ENCODE data around the gene CEP170.
"Not testable (repeated sequence)": the region's sequence is repeated elsewhere in the genome, so short reads cannot be mapped to it uniquely, and the experiment has no call there.

The CEP170 gene

DNA sequence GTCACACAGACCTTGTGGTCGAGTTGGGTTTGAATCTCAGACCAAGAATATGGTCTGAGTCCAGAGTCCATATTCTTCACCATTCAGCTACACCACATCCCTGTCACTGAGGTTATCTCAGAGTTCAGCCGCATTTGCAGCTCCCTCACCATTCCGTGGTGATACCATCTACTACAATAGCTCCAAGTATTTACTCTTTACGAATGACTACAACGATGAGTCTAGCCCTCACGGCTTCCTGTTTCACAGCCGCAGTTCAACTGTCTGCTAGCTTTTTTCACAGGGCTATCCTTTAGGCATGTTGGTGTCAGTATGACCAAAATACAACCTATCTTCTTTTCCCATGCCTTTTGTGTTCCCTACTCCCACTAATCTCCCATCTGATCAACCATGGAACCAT, 104.2 kb downstream of the CEP170 start:
- DNase-seq = not testable (repeated sequence)

DNA sequence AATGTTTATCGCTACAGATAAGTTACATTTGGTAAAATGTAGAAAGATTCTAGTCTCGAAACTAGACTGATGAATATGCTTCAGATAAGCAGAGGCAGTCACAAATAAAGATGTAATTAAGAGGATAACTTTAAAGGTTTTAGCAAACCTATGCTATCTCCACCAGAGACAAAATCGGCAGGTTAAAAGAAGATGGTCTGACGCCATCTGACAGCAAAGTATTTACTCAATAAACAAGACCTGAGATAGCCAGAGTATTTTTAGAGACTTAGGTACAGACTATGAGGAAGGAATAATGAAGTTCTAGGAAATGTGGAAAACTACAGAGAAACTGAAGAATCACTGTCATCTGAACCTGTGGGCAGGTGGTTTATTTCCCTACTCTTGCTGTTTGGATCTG, 106.0 kb downstream of the CEP170 start:
- DNase-seq = not testable (repeated sequence)

DNA sequence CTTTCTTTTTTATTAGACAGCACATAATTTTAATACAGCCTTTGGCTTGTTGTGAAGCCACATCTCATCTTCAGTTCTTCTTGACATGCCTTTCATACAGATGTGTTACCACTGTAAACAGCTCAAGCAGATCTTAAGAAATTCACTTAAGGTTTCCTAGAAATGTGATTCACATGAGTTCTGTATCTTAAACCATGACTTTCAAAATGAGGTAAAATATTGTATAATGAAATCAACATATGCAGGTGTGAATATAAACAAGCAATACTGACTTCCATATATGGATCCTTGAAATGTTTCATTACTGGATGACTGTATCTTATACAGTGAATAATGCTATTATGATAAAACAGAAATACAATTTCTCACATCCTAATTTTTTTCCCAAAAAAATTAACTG, 107.7 kb downstream of the CEP170 start:
- DNase-seq = not testable (repeated sequence)

- not testable (repeated sequence) for DNase-seq
These were observed 114.6 kb downstream of the CEP170 start for GRCh38 chr1:243140498-243140897.

DNA sequence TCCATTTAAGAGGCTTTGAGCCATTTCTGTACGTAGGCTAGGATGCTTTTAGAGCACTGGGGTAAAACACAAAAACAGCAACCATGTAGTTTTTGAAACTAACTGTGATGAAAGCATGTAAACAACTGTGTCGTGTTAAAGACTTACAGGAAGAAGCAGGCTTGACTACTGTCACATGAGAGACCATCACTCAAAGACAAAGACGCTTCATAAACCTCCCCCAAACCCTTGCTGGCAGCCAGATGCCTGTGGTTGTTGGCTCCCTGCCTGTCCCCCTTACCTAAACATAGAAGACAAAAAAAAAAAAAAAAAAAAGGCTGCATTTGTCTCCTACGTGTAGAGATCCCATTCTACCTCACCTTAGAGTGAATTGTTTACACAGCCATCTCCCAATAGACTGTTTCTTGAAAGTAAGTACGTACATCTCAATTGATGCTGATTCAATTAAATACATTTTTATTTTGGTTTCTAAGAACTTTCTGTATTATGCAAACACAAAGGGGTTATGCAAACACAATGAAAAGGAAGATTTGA, 132.1 kb downstream of the CEP170 start:
- DNase-seq = not testable (repeated sequence)

DNA sequence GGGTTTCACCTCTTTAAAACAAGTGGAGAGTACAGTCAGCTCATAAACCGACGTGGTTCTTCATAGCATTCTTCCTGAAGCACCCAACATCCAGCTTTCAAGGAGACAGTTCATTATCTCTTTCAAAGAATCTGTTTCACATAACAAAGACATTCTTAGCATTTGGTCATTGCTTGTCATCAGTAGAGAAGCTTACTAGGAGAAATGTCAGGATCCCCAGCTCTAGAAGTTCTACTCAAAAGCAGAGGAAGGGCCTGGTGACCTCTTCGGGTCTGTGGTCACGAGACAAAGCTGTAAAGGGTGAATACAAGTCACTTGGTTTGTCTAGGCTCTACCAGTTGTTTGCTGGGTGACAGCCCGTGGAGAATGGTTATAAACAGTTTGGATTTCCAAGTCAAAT, 133.1 kb downstream of the CEP170 start:
- DNase-seq = not testable (repeated sequence)

DNA sequence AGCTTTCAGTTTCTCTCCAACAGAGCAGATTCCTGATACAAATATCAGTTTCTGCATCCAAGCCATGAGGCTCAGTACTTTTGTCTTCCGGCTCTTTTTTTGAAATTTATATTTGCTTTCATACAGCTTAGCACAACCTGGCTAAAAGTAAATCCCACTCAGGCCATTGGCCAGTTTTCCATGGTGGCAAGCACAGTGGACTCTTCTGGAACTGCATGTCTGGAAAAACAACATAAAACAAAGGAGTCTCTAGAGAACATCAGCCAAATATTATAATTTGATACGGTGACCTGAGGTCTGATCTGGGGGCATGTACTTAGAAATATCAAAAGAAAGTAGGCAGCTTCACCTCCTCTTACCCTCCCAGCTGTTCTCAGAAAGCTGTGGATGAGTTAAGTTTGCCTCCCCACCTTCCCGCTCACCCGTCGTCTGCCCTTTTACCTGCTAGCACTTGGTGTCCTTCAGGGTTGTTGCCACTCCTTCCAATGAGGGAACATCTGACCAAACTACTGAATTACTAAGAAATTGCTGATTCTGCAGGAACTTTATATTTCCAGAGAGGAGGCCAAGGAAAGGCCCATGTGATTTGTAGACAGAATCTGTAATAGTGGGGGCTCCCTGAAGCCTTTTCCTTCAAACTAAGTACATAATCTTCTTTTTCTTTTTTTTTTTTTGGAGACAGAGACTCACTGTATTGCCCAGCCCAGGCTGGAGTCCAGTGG, 136.3 kb downstream of the CEP170 start:
- DNase-seq = not testable (repeated sequence)

- not testable (repeated sequence) for DNase-seq
These were observed 138.9 kb downstream of the CEP170 start for GRCh38 chr1:243116187-243116586.

GRCh38 chr1:243114769-243115168, 140.3 kb downstream of the CEP170 start:
- not testable (repeated sequence) for DNase-seq

GRCh38 chr1:243114059-243114713, 140.9 kb downstream of the CEP170 start:
- not testable (repeated sequence) for DNase-seq

- not testable (repeated sequence) for DNase-seq
These were observed 147.9 kb downstream of the CEP170 start for GRCh38 chr1:243107171-243107570.

GRCh38 chr1:243105652-243106332, 149.3 kb downstream of the CEP170 start:
- not testable (repeated sequence) for DNase-seq

- DNase-seq = not testable (repeated sequence)
These were observed 150.0 kb downstream of the CEP170 start for GRCh38 chr1:243105104-243105503.

DNA sequence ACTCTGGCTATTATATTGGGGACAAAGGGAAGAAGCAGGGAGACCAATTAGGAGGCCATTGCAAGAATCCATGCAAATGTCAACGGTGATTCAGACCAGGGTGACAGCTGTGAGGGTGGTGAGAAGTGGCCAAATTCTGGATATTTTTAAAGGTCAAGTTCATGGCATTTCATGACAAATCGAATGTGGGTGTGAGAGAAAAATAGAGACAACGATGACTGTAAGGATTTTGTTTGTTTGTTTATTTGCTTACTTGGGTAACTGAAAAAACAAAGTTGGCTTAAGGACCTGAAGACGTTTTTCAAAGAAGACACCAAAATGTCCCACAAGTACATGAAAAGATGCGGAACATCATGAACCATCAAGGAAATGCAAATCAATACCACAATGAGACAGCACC, 150.6 kb downstream of the CEP170 start:
- not testable (repeated sequence) for DNase-seq

- peak; percentile 80 for DNase-seq
These were observed 153.5 kb downstream of the CEP170 start for GRCh38 chr1:243101551-243102050.

- not testable (repeated sequence) for DNase-seq
These were observed 167.7 kb downstream of the CEP170 start for GRCh38 chr1:243087368-243087767.

Data from stimulated activated CD4-positive, alpha-beta T cell treated with anti-CD3 and anti-CD28 coated beads, Interleukin-1b, Interleukin-23, amount 100 ng/mL, for 48 hours (primary cell).